K562 (cell line): Measurements from ENCODE around the gene CAST. TPM values are rescaled to one million over a fixed set of nuclear protein-coding genes. Genes with fewer than 3 reads are reported as not detected.

Experiments used
- ATAC-seq: fragments of 200-7000 bp; cut with Tn5 transposase; 3 replicates; pipeline ENCODE4 v1.9.1; 2020; ENCODE audit warnings: moderate library complexity
- BruUV-seq: library from RNA; stranded (reverse); fragments of 400-500 nt; replicated peaks from 2 replicates; lab custom pipeline; 2021; lab: Mats Ljungman, UMichigan
- CTCF ChIA-PET: fragments of 300-600 bp; formaldehyde crosslinking; extraction: SDS; loops from one replicate; lab custom pipeline; 2021; ENCODE audit warnings: low intra/inter-chr PET ratio; lab: Yijun Ruan, JAX
- POLR2A ChIA-PET: fragments of 300-600, 350-650 bp; sonication (Branson Sonifier 250); formaldehyde crosslinking; extraction: SDS; loops from one replicate; lab custom pipeline; 2021; ENCODE audit warnings: antibody characterized with exemption, inconsistent platforms; lab: Yijun Ruan, JAX
- DNase-seq, 4 experiments: peaks; one replicate each; pipeline versions ENCODE4 v3.0.0 to v3.0.0-alpha.2; 2011 to 2018; ENCODE audit warnings: low spot score in 3 of 4, mixed read lengths in 3 of 4; ENCODE audit errors: extremely low read depth in 1 of 4
- FAIRE-seq: peaks from 2 replicates; lab custom pipeline; 2011; peaks lifted over from hg19 to GRCh38; lab: Jason Lieb, UNC
- H2AFZ ChIP-seq: 2 replicates; pipeline ENCODE4 v1.6.0; 2011; ENCODE audit warnings: low read depth, low read length, control low read depth, inconsistent platforms
- H3K27ac ChIP-seq: fragments of 200-600 bp; 3 replicates; pipeline ENCODE4 v1.8.0; 2011; ENCODE audit warnings: low read depth, mild to moderate bottlenecking, control low read depth, inconsistent platforms, low read length, moderate library complexity, mixed read lengths; ENCODE audit errors: extremely low read depth
- H3K27me3 ChIP-seq, 2 experiments: fragments of 300-600 bp in 1 of 2; 2 replicates in 1 of 2; 3 replicates in 1 of 2; pipeline versions ENCODE4 v1.6.0 to v1.8.0; 2011; ENCODE audit warnings: inconsistent platforms in 2 of 2, low read length in 2 of 2, mild to moderate bottlenecking in 1 of 2, mixed read lengths in 1 of 2, moderate library complexity in 1 of 2; ENCODE audit not compliant: control insufficient read depth in 2 of 2, insufficient read depth in 2 of 2
- H3K36me3 ChIP-seq: fragments of 300-600 bp; 3 replicates; pipeline ENCODE4 v1.8.0; 2011; ENCODE audit warnings: mild to moderate bottlenecking, low read length, inconsistent platforms; ENCODE audit not compliant: control insufficient read depth, insufficient read depth
- H3K4me1 ChIP-seq, 2 experiments: fragments of 200-600 bp in 1 of 2; replicated peaks in 1 of 2; 2 replicates in 1 of 2; 3 replicates in 1 of 2; pipeline versions ENCODE4 v1.5.1 to v1.8.0; 2011; ENCODE audit warnings: inconsistent platforms in 2 of 2, low read length in 2 of 2, mild to moderate bottlenecking in 1 of 2, mixed read lengths in 1 of 2, moderate library complexity in 1 of 2; ENCODE audit not compliant: control insufficient read depth in 2 of 2, insufficient read depth in 2 of 2
- H3K4me2 ChIP-seq: 2 replicates; pipeline ENCODE4 v1.6.1; 2011; ENCODE audit warnings: low read length, control low read depth, inconsistent platforms, mixed read lengths; ENCODE audit not compliant: insufficient read depth
- H3K4me3 ChIP-seq: fragments of 200-600 bp; sonication (generic), shearing (Covaris generic); 2 replicates; pipeline ENCODE4 v1.5.1; 2016; ENCODE audit warnings: control low read depth, inconsistent platforms
- H3K79me2 ChIP-seq: fragments of 200-600 bp; 3 replicates; pipeline ENCODE4 v1.8.0; 2011; ENCODE audit warnings: low read length, inconsistent platforms; ENCODE audit not compliant: control insufficient read depth, insufficient read depth
- H3K9ac ChIP-seq, 2 experiments: 2 replicates each; pipeline versions ENCODE4 v1.6.0 to v1.6.1; 2011; ENCODE audit warnings: low read depth in 2 of 2, low read length in 2 of 2, control low read depth in 1 of 2, inconsistent platforms in 1 of 2, mild to moderate bottlenecking in 1 of 2, mixed read lengths in 1 of 2; ENCODE audit not compliant: insufficient read depth in 1 of 2
- H3K9me1 ChIP-seq: one replicate; pipeline ENCODE4 v1.6.0; 2011; ENCODE audit warnings: inconsistent platforms, mild to moderate bottlenecking, low read length, moderate library complexity; ENCODE audit not compliant: control insufficient read depth, insufficient read depth
- H3K9me3 ChIP-seq: replicated peaks from 2 replicates; pipeline ENCODE4 v1.5.1; 2011; ENCODE audit warnings: low read depth, low read length, inconsistent platforms; ENCODE audit not compliant: control insufficient read depth, insufficient read depth
- H4K20me1 ChIP-seq: replicated peaks from 2 replicates; pipeline ENCODE4 v1.6.1; 2011; ENCODE audit warnings: low read length, inconsistent platforms, mixed read lengths; ENCODE audit not compliant: control insufficient read depth, insufficient read depth
- ATF7 ChIP-seq: fragments of 450-650 bp; IDR thresholded peaks from 2 replicates; pipeline ENCODE4 v1.7.1; 2014; ENCODE audit warnings: mild to moderate bottlenecking, moderate library complexity
- CEBPB ChIP-seq: fragments of 450-650 bp; IDR thresholded peaks from 2 replicates; pipeline ENCODE4 v1.6.1; 2016; ENCODE audit warnings: missing genetic modification characterization, missing compliant biosample characterization
- CREB1 ChIP-seq, 2 experiments: sonication (generic) in 1 of 2; formaldehyde crosslinking in 1 of 2; IDR thresholded peaks; 2 replicates each; pipeline versions ENCODE4 v1.6.1 to v1.8.0; 2012 to 2022; ENCODE audit warnings: inconsistent platforms in 1 of 2, mild to moderate bottlenecking in 1 of 2, missing genetic modification reagents in 1 of 2, moderate library complexity in 1 of 2
- HDAC6 ChIP-seq: IDR thresholded peaks from 2 replicates; pipeline ENCODE4 v1.6.1; 2012; ENCODE audit warnings: low read depth, mild to moderate bottlenecking, control low read depth, inconsistent platforms, low read length, moderate library complexity
- ILK ChIP-seq: fragments of 450-650 bp; IDR thresholded peaks from 2 replicates; pipeline ENCODE4 v1.6.1; 2016; ENCODE audit warnings: missing genetic modification characterization, low read depth, mild to moderate bottlenecking, missing compliant biosample characterization, moderate library complexity, borderline replicate concordance
- MECOM ChIP-seq: fragments of 250-450 bp; sonication (Bioruptor Pico); IDR thresholded peaks from 2 replicates; pipeline ENCODE4 v1.8.0; 2022; ENCODE audit warnings: inconsistent platforms
- NR2C2 ChIP-seq, 2 experiments: fragments of 200-800 bp in 1 of 2; sonication (Bioruptor generic) in 1 of 2; sonication (generic) in 1 of 2; formaldehyde crosslinking in 1 of 2; IDR thresholded peaks; 2 replicates each; pipeline versions ENCODE4 v1.6.1 to v1.8.0; 2016 to 2022; ENCODE audit warnings: mild to moderate bottlenecking in 1 of 2, missing compliant biosample characterization in 1 of 2, missing genetic modification characterization in 1 of 2, missing genetic modification reagents in 1 of 2
- NR3C1 ChIP-seq: sonication (generic); formaldehyde crosslinking; IDR thresholded peaks from 2 replicates; pipeline ENCODE4 v1.8.1; 2022; ENCODE audit warnings: missing genetic modification reagents
- POLR2A ChIP-seq: fragments of 450-650 bp; conservative IDR thresholded peaks from 2 replicates; pipeline ENCODE4 v1.6.1; 2016
- POU5F1 ChIP-seq: fragments of 150-350 bp; IDR thresholded peaks from 2 replicates; pipeline ENCODE4 v1.6.1; 2014; ENCODE audit warnings: borderline replicate concordance, low read length, low read depth, mild to moderate bottlenecking; ENCODE audit not compliant: partially characterized antibody
- ZNF146 ChIP-seq: IDR thresholded peaks from one replicate; pipeline ENCODE4 v1.6.1; 2018; ENCODE audit warnings: missing compliant biosample characterization; ENCODE audit not compliant: unreplicated experiment
- WGBS: fragments of 100-300 bp; shearing (Covaris generic); methylation state at CpG from one replicate; pipeline ENCODE4 v1.1.6; 2016; ENCODE audit warnings: low coverage, mixed read lengths; ENCODE audit not compliant: insufficient coverage; ENCODE audit errors: missing lambda C conversion rate; 5-methylcytosine and 5-hydroxymethylcytosine counted together
- in situ Hi-C: fragments of 300-500 bp; cut with MboI; formaldehyde crosslinking; loops from 4 replicates; pipeline ENCODE4 v1.15.0; 2018; ENCODE audit warnings: inconsistent platforms, mixed read lengths
- intact Hi-C: fragments of 100-400 bp; cut with micrococcal nuclease; formaldehyde crosslinking; loops from 2 replicates; pipeline ENCODE4 v1.14.2; 2022
- polyA plus RNA-seq, 8 experiments: library from polyadenylated mRNA; depleted of rRNA in 4 of 8; stranded (reverse) in 5 of 8; unstranded in 3 of 8; fragments of >200 nt; fragmentation: Nextera tagmentation in 2 of 8; fragmentation: Illumina TruSeq in 1 of 8; extraction: Ambion mirVana in 2 of 8; extraction: Trizol in 1 of 8; gene quantifications; 2 replicates each; pipeline versions ENCODE4 v1.2.1 to v1.2.3, GENCODE V29; 2011 to 2014; ENCODE audit warnings: inconsistent platforms in 1 of 8, missing spikeins in 1 of 8
- total RNA-seq, 7 experiments: library from RNA; depleted of rRNA in 6 of 7; stranded (reverse); fragments of >200 nt in 6 of 7; fragmentation: Illumina TruSeq in 2 of 7; extraction: Trizol in 2 of 7; gene quantifications; 2 replicates each; pipeline versions ENCODE4 v1.2.1 to v1.2.3, GENCODE V29; 2011 to 2021; ENCODE audit warnings: low replicate concordance in 1 of 7
- TF ChIP-seq, protein P1 (sequence below): sonication (generic); formaldehyde crosslinking; IDR thresholded peaks from 2 replicates; pipeline ENCODE4 v1.8.1; 2023; ENCODE audit warnings: mild to moderate bottlenecking, missing genetic modification reagents, moderate library complexity
- TF ChIP-seq, protein P2 (sequence below): fragments of 450-650 bp; formaldehyde crosslinking; IDR thresholded peaks from 2 replicates; pipeline ENCODE4 v1.4.0; 2020; ENCODE audit warnings: mild to moderate bottlenecking
- TF ChIP-seq, protein P3 (sequence below): fragments of 250-450 bp; sonication (Bioruptor Pico); IDR thresholded peaks from 2 replicates; pipeline ENCODE4 v1.5.1; 2021; ENCODE audit warnings: mild to moderate bottlenecking
- TF ChIP-seq, protein P4 (sequence below): fragments of 450-650 bp; IDR thresholded peaks from 2 replicates; pipeline ENCODE4 v1.6.1; 2016; ENCODE audit warnings: antibody characterized with exemption
- TF ChIP-seq, protein P5 (sequence below): fragments of 200-400 bp; formaldehyde crosslinking; IDR thresholded peaks from 2 replicates; pipeline ENCODE4 v1.6.1; 2017; ENCODE audit warnings: mild to moderate bottlenecking, low read depth, low read length, moderate library complexity

CAST gene
- total and polyA plus RNA-seq, 9 of the 15 experiments (the other 6 are each of a cell fraction or from before 2014, with no cell fraction given) = 55.5 to 136 (median 86.1) TPM

DNA sequence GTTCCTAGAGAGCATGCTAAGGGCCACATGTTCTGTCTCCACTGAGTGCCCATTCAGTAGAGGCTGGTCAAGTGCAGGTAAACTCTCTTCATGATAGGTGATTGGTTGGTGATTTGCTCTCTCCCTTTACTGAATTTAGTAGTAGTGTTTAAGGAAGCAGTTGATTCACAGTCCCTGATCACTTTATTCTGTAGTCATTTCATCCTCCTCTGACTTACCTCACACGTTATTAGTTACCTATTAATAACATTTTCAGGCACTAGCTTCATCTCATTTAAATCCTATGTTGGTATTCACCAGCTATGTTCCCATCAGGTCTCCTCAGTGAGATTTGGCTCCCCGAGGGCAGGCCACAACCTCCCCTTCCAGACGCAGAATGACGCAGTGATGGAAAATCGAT is 93.7 kb downstream of the CAST start:
- Histone ChIP-seq H3K27me3 (no peaks in the 10 kb centered on the region), H3K9ac (no peak overlapping the region), H3K4me2 (no peak overlapping the region), H3K9me1 (no peaks in the 10 kb centered on the region), H3K4me1 (no peaks in the 10 kb centered on the region), H3K36me3 (peaks cover 79% of the 10 kb centered on the region), H3K9me3 (no peaks in the 10 kb centered on the region), H3K79me2 (no peaks in the 10 kb centered on the region), H3K4me3 (no peak overlapping the region), H2AFZ (no peak overlapping the region), H3K27ac (no peak overlapping the region), H4K20me1 (no peaks in the 10 kb centered on the region)
- 76% methylated on average over 5 of the region's 5 CpGs for WGBS
- ChIA-PET POLR2A (no interaction called here), CTCF (interaction anchor here (0.6 kb wide), 1 partner anchor 408 kb away, joined by 4 read pairs; no protein-coding TSS in a partner anchor)
- DNase-seq (no peak), FAIRE-seq (no peak), ATAC-seq (no peak)
- in situ Hi-C loops (no loop called here), intact Hi-C loops (no loop called here)
- BruUV-seq = no TSS peak
- TF ChIP-seq CREB1 (IDR thresholded peaks at IDR 0.05) (no peak), CREB1 (CRISPR knock-in tag; IDR thresholded peaks at IDR 0.05) (no peak), MECOM (CRISPR knock-in tag) (no peak), POU5F1 (no peak), ZNF146 (CRISPR knock-in tag) (no peak), CEBPB (tag) (no peak), NR3C1 (CRISPR knock-in tag) (no peak), HDAC6 (no peak), NR2C2 (CRISPR knock-in tag; IDR thresholded peaks at IDR 0.05) (no peak), NR2C2 (tag; IDR thresholded peaks at IDR 0.05) (no peak), ILK (tag) (no peak), POLR2A (no peak), ATF7 (no peak)
- TF ChIP-seq, protein P1, sequence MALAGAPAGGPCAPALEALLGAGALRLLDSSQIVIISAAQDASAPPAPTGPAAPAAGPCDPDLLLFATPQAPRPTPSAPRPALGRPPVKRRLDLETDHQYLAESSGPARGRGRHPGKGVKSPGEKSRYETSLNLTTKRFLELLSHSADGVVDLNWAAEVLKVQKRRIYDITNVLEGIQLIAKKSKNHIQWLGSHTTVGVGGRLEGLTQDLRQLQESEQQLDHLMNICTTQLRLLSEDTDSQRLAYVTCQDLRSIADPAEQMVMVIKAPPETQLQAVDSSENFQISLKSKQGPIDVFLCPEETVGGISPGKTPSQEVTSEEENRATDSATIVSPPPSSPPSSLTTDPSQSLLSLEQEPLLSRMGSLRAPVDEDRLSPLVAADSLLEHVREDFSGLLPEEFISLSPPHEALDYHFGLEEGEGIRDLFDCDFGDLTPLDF (CRISPR knock-in tag) = no peak
- TF ChIP-seq, protein P2, sequence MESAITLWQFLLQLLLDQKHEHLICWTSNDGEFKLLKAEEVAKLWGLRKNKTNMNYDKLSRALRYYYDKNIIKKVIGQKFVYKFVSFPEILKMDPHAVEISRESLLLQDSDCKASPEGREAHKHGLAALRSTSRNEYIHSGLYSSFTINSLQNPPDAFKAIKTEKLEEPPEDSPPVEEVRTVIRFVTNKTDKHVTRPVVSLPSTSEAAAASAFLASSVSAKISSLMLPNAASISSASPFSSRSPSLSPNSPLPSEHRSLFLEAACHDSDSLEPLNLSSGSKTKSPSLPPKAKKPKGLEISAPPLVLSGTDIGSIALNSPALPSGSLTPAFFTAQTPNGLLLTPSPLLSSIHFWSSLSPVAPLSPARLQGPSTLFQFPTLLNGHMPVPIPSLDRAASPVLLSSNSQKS (CRISPR knock-in tag) = no peak
- TF ChIP-seq, protein P3, sequence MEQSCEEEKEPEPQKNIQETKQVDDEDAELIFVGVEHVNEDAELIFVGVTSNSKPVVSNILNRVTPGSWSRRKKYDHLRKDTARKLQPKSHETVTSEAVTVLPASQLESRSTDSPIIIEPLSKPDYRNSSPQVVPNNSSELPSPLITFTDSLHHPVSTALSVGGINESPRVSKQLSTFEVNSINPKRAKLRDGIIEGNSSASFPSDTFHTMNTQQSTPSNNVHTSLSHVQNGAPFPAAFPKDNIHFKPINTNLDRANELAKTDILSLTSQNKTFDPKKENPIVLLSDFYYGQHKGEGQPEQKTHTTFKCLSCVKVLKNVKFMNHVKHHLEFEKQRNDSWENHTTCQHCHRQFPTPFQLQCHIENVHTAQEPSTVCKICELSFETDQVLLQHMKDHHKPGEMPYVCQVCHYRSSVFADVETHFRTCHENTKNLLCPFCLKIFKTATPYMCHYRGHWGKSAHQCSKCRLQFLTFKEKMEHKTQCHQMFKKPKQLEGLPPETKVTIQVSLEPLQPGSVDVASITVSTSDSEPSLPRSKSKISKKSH (CRISPR knock-in tag) = no peak
- TF ChIP-seq, protein P4, sequence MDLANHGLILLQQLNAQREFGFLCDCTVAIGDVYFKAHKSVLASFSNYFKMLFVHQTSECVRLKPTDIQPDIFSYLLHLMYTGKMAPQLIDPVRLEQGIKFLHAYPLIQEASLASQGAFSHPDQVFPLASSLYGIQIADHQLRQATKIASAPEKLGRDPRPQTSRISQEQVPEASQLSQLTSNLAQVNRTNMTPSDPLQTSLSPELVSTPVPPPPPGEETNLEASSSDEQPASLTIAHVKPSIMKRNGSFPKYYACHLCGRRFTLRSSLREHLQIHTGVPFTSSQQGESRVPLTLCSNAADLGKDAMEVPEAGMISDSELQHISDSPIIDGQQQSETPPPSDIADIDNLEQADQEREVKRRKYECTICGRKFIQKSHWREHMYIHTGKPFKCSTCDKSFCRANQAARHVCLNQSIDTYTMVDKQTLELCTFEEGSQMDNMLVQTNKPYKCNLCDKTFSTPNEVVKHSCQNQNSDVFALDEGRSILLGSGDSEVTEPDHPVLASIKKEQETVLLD = no peak
- TF ChIP-seq, protein P5, sequence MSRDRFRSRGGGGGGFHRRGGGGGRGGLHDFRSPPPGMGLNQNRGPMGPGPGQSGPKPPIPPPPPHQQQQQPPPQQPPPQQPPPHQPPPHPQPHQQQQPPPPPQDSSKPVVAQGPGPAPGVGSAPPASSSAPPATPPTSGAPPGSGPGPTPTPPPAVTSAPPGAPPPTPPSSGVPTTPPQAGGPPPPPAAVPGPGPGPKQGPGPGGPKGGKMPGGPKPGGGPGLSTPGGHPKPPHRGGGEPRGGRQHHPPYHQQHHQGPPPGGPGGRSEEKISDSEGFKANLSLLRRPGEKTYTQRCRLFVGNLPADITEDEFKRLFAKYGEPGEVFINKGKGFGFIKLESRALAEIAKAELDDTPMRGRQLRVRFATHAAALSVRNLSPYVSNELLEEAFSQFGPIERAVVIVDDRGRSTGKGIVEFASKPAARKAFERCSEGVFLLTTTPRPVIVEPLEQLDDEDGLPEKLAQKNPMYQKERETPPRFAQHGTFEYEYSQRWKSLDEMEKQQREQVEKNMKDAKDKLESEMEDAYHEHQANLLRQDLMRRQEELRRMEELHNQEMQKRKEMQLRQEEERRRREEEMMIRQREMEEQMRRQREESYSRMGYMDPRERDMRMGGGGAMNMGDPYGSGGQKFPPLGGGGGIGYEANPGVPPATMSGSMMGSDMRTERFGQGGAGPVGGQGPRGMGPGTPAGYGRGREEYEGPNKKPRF = no peak
